ENCODE measurements around the gene TMEM132C.

GRCh38 chr12:128564956-128565355, 298.0 kb downstream of the TMEM132C start:
- TF ChIP-seq FOXP2 (optimal IDR thresholded peaks at IDR 0.05; ENCODE audit: borderline replicate concordance, extremely low read depth, extremely low read length, insufficient read depth): no peak
- TF ChIP-seq POLR2AphosphoS5 (IDR thresholded peaks at IDR 0.05; ENCODE audit: low read depth, low read length): no peak
- no peak for TF ChIP-seq SIN3A (IDR thresholded peaks at IDR 0.05; ENCODE audit: borderline replicate concordance, insufficient read depth, low read length)
- TF ChIP-seq REST (IDR thresholded peaks at IDR 0.05; ENCODE audit: insufficient read depth in 1 of 2, low read depth in 2 of 2, low read length in 2 of 2): no peak
- no peak for TF ChIP-seq TAF1 (IDR thresholded peaks at IDR 0.05; ENCODE audit: borderline replicate concordance, insufficient read depth, low read length)
